Fibroblast of lung (primary cell): ENCODE data around the gene CNTF.

Experiments used
- CTCF ChIP-seq, 2 donors: IDR thresholded peaks in 1 of 2; conservative IDR thresholded peaks in 1 of 2; 1 replicate in 1 of 2; 2 replicates in 1 of 2; pipeline ENCODE4 v1.5.1; 2011 to 2012; ENCODE audit warnings: low read length in 2 of 2, control low read depth in 1 of 2, inconsistent platforms in 1 of 2, low read depth in 1 of 2, mild to moderate bottlenecking in 1 of 2
- EZH2 ChIP-seq: IDR thresholded peaks from 2 replicates; pipeline ENCODE4 v1.5.1; 2012; ENCODE audit warnings: low read length, control low read depth, mild to moderate bottlenecking; ENCODE audit errors: missing control alignments

GRCh38 chr11:58596621-58597020 lies 25.8 kb upstream of the CNTF start:
- no peak for TF ChIP-seq CTCF (conservative IDR thresholded peaks at IDR 0.05 in 1 of 2, IDR thresholded peaks at IDR 0.05 in 1 of 2; ENCODE audit: low read depth in 1 of 2, low read length in 2 of 2)
- no peak for TF ChIP-seq EZH2
